DMS53 (cell line): ENCODE results near the gene C13orf46.
A peak's percentile ranks its signal among the peaks of the same experiment; 100 is the strongest.
"Not testable (repeated sequence)": the region's sequence is repeated elsewhere in the genome, so short reads cannot be mapped to it uniquely, and the experiment has no call there.

Source experiments
- DNase-seq: peaks from one replicate; lab custom pipeline; 2025; lab: John Stamatoyannopoulos, UW

Gene C13orf46

DNA sequence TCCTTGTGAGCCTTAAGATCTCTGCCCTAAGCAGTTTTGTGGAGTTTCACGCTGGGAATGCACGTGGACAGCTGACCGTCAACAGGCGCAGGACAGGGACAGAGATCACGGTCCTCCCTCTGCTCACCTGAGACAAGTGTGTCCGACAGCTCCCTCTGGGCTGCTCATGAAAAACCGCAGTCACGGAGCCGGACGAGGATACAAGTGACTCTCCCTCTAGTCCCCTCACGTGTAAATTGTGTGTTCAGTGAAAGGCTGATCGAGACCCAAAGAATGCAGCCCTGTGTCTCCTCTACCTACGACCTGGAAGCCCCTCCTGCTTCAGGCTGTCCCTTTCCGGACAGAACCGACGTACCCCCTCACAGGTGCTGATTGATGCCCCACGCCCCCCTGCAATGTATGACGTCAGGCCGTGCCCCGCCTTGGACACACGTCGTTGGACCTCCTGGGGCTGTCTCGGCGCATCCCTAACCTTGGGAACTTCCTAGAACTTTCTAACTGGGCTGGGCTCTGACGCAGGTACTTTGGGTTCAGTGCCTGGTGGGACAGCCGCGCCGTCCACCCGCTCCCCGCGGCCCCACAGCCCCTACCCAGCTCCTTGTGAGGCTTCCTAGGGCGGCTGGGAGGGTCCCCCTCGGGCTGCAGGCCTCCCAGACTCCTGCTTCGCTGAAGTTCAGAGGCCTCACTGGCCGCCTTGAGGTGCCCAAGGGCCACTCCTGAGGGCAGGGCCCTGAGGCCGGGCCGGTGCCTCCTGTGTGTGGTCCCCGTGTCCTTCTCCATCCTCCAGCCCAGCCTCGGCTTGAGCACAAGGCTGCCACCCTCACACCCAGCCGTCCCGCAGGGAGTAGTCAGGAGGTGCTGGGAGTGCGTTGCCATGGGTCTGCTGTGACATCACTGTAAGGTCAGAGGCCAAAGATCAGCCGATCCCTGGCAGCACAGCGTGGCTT lies at the start of gene C13orf46:
Gene C13orf46 (minus strand): TSS at position 859 of the 947 bp plus-strand sequence. CDS start 79 bp downstream, at position 780.
- DNase-seq = no peak

DNA sequence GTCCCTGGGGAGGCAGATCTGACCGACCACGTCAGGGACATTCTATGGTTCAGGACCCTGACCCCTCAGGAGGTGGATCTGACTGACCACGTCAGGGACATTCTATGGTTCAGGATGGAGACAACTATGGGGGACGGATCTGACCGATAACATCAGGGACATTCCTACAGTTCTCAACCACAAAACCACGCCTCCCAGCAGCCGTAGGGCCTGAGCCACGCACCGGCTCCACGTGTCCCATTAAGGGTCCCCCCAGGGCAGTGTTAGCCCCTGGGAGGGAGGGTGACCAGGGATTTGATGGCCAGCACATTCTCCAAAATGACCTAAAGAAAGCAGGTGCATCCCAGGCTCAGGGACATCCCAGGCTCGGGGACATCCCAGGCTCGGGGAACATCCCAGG lies 49.0 kb upstream of the C13orf46 start:
- DNase-seq = no peak

DNA sequence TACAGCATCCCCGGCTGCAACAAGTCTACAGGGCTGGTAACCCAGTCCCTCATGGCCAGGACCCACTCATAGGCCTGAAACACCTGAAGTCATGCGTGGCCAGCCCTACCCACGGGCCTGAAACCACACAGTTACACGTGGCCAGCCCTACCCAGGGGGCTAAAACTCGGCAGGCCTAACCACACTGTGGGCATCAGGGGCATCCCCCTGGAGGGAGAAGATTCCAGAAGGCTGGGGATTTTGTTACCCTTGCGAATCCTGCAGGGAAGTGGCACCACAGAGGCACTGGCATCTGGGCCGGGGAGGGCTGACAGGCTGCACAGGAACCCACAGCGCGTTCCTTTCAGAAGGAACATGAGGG lies 48.4 kb upstream of the C13orf46 start:
- DNase-seq = no peak

DNA sequence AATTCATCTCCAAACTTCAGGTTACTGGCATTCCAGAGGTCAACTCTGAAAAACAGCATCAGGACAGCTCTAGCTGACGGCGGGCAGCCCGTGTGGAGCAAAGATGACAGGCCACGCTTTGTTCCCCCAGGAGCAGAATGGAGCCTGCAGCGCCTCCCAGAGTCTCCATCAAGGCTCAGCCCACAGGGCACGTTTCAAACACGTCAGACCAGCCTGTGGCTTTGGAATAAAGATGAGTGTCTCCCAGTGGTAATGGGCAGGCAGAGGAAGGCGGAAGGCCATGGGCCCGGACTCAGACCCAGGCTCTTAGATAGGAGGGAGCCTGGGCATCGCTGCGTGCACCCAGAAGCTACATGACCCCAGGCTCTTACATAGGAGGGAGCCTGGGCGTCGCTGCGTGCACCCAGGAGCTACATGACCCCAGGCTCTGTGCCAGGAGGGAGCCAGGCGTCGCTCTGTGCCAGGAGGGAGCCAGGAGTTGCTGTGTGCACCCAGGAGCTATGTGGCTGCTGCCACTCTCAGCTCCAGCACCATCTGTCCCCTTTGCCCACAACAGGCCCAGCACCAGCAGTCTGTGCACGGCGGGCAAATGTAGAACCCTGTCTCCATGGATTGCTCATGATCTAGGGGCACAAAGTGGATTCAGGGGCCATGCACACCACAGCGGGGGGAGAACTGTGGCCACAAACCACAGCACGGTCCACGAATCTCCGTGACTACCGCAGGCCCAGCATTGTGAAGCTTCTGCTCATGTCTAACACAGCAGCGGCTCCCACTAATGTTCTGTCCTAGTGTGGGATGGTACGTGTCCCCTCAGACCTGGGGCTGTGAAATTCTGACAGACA lies 47.8 kb upstream of the C13orf46 start:
- DNase-seq = no peak

DNA sequence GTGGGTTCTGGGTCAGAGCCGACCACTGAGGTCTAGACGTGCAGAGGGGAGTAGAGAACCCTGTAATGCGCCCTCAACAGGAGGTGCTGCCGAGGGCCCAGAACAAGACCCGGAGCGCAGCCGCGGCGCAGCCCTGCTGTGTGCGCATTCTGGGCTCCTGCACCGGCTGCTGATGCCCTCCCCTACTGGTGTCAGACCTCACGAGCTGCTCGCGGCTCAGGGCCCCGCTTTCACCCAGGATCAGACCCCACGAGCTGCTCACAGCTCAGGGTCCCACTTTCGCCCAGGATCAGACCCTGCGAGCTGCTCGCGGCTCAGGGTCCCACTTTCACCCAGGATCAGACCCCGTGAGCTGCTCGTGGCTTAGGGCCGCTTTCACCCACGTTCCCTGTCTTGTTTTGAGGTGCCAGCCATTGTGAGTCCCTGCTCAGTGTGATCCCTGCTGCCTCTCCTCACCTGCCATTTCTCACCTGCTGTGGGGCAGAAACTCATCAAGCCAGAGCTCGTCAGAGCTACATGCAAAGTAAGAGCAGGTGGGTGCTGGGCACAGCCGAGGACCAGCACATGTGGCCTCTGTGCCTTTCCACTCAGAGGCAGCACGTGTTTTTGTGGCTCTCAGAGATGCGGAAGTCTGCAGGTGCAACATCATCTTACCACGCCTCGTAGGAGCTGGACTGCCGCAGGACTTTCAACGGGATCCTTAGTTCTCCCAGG lies 47.0 kb upstream of the C13orf46 start:
- DNase-seq = no peak

DNA sequence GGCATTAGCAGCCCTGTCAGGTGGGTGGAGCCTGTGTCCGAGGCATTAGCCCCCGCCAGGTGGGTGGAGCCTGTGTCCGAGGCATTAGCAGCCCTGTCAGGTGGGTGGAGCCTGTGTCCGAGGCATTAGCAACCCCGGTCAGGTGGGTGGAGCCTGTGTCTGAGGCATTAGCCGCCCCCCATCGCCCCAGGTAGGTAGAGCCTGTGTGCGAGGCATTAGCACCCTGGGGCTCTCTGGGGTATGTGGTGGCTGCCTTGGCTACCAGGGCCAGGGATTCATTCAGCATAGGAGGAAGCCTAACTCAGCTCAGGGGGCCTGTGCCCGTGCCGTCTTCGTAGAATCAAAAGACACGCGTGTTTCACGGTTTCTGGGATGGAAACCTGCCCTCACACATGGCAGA lies 46.3 kb upstream of the C13orf46 start:
- not testable (repeated sequence) for DNase-seq

DNA sequence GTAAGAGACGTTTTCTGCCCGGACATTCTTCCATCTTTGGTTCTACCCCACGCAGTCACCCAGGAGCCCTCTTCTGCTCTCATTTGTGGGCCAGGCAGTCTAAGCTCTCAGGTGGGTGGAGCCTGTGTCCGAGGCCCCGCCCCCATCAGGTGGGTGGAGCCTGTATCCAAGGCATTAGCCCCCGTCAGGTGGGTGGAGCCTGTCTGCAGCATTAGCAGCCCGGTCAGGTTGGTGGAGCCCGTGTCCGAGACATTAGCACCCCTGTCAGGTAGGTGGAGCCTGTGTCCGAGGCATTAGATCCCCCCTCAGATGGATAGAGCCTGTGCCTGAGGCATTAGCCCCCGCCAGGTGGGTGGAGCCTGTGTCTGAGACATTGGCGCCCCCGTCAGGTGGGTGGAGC lies 45.5 kb upstream of the C13orf46 start:
- peak; percentile 1 for DNase-seq

DNA sequence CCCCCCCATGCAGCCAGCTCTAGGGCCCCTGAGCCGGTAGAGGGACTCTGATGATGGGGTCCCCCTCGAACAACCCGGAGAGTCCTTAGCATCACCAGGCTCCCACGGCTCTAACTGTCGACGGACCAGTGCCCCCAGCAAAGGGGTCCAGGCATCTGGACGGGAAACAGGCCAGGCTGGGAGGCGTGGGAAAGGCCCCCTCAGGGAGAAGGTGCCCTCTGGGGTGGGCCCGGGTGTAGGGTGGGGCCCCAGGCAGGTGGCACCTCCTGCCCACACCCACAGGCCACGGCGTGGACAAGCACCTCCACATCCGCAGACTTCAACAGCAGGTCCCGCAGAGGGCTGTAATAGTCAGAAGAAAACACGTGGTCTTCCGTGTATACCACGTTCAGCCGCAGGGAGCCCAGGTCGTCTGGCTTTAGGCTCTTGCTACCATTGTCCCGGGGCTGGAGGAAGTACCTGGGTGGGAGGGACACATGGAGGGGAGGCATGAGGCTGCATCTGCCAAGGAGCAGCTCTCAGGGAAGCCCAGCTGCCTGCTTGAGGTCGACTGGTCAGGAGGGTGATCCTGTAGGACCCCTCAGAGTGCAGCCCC lies 44.7 kb upstream of the C13orf46 start:
- no peak for DNase-seq

DNA sequence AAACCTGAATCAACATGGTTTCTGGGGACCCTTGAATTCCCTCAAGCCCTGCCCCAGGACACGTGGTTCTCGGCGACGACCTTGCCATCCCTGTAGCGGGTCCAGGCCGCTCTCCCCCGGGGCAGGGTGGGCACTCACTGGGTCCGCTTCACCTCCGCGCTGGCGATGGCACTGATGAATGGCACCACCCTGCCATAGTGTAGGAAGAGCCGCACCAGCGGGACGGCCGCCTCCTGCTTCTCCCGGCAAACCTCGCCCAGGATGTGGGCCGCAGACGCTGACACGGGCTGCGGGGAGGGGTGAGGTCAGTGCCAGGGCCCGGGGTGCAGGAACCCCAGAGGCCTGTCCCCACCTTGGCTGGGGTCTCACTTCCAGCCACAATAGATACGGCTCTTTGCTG lies 44.1 kb upstream of the C13orf46 start:
- DNase-seq = no peak

DNA sequence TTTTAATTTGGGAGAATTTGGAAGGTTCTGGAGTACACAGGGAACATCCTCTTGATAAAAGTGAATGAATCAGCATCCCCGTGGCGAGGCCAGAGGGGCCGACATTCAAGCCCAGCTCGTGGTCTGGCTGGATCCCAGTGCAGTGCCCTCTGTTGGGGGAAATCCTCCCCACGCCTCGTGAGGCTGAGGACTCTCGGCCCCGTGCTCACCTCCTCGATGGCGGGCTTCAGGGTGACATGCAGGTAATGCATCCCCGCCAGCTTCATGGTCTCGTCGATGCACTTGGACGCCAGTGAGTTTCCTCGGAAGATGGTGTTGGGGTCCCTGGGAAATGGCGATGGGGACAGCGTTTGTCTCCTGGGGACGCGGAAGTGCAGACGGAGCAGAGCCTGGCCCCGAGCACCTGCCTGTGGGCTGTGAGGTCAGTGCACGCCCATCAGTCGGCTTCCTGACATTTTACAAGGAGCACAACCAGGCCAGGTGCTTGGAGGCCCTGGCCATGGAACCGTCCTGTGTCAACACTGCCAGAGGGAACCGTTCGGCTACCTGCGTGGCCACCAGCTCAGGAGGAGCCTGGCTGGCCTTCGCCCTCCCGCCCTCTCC lies 43.3 kb upstream of the C13orf46 start:
- DNase-seq = no peak

DNA sequence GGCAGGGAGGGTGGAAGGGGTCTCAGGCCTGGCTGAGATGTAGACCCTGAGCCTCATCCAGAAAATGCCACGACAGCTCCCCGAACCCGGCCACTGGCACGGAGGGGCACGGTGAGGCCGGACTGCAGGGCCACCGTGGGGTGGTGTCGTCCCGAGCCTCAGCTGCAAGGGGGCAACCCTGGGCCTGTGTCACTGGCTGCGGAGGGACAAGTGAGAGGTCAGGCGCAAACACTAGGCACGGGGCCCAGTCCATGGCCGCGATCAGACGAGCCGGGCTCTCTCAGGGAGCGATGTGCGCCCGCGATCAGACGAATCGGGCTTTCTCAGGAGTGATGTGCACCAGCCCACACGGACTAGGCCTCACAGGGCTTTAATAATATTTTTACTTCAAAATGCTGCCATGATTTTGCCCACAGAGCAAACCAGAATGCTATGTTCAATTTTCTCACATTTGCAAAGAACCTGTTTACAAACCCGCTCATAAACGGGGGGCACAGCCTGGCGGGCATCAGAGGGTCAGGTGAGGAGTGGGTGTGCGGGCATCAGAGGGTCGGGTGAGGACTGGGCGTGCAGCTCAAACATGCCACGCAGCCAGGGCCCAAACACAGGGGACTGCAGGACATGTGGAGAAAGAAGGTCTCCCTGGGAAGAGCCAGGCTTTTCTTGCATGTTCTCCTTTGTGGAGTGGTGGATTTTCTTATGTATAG lies 42.6 kb upstream of the C13orf46 start:
- DNase-seq = no peak

DNA sequence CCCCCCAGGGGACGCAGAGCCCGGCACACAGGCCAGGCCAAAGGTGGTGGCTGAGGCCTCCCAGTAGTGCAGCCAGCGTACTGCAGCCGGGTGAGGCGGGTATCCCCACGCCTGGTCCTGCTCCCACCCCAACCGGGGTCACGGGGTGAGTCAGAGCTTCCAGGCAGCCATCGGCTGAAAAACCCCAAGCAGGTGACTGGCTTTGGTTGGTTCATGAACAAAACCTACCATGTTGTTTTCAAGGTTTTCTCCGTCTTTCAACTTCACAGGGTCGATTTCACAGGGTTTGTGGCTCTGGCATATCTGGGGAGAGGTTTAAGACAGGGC lies 42.1 kb upstream of the C13orf46 start:
- no peak for DNase-seq

DNA sequence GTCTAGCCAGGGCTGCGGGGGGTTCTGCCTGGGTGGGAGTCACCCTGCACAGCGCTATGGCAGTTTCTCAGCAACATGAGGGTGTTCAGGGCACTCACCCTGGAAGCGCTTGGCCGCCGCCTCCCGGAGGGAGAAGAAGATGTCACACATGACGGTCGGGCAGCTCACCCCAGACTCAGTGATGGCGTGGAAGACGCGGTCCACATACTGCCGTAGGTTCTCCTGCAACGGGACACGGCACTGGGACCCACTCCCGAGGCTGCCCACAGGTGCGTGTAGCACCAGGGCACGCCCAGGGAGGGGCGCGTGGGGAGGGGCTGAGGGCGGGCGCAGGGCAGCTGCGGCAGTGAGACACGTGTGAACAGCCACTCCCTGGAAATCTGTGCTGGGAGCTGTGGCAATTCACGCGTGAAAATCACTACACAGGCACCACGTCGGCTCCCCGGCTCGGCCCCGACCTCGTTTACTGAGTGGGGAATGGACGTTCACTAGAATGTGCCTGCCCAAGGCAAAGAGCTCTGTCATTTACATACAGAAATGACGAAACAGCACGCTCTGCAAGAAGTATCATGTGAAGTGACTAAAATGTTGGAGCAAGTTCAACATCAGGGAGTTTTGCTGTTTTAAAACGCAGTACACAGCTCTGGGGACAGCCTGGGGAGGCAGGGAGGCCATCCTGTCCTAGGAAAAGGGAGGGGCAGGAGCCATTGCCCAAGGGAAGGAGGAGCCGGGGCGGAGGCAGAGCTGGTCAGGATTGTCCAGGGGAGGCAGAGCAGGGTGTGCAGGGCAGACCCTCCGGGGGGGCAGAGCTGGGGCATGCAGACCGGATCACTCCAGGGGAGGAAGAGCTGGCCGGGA lies 41.5 kb upstream of the C13orf46 start:
- DNase-seq = no peak

DNA sequence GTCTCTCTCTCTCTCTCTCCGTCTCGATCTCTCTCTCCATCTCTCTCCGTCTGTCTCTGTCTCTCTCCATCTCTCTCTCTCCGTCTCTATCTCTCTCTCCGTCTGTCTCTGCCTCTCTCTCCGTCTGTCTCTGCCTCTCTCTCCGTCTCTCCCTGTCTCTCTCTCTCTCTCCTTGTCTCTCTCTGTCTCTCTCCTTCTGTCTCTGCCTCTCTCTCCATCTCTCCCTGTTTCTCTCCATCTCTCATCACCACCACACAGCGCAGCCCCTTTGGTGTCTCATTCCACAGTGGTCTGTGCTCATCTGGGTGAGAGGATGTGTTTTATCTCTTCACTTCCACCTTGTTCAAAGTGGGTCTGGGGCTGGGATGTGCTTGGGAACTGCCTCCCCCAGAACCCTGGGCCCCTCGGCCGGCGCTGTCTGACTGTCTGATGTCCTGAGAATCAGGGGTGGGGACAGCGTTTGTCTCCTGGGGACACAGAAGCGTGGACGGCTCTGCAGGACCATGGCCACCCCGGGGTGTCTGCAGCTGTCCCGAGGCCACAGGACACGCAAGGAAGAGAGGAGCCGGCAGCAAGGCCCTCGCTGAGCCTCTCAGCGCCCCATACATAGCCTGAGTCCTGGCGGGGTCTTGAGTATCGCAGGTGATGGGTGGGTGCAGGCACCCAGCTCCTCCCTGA lies 40.2 kb upstream of the C13orf46 start:
- no peak for DNase-seq

DNA sequence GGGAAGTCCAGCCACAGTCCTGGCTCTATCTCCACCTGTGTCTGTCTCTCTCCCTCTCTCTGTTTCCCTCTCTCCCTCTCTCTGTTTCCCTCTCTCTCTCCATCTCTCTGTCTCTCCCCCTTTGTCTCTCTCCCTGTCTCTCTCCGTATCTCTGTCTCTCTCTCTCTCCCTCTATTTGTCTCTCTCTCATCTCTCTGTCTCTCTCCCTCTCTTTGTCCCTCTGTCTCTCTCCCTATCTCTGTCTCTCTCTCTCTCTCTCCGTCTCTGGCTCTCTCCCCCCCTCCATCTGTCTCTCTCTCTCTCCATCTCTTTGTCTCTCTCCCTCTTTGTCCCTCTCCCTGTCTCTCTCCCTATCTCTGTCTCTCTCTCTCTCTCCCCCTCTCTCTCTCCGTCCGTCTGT lies 39.5 kb upstream of the C13orf46 start:
- no peak for DNase-seq

DNA sequence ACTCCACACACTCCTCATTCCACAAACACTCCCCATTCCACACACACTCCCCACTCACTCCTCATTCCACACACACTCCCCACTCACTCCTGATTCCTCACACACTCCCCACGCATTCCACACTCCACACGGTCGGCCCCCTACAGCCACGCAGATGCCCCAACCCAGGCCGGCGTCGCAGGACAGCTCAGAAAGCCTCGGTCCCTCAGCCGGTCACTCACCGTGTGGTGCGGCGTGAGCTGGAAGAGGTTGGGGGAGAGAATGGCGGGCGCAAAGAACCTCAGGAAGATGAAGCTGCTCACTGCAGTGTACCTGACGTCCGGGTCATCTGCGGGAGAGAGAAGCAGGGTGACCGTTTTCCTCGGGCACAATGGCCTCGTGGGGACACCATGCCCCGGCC lies 39.0 kb upstream of the C13orf46 start:
- no peak for DNase-seq

DNA sequence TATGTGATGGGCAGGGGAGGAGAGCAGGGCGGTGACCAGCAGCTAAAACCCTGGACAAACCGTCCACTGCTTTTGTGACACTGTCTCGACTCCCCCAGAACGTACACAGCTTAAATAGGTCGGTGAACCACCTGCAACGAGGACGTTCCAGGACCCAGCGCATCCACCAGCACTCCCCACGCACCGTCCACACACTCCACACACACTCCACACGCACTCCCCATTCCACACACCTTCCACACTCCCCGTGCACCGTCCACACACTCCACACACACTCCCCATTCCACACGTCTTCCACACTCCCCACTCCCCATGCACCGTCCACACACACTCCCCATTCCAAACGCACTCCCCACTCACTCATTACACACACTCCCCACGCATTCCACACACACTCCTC lies 38.3 kb upstream of the C13orf46 start:
- no peak for DNase-seq

DNA sequence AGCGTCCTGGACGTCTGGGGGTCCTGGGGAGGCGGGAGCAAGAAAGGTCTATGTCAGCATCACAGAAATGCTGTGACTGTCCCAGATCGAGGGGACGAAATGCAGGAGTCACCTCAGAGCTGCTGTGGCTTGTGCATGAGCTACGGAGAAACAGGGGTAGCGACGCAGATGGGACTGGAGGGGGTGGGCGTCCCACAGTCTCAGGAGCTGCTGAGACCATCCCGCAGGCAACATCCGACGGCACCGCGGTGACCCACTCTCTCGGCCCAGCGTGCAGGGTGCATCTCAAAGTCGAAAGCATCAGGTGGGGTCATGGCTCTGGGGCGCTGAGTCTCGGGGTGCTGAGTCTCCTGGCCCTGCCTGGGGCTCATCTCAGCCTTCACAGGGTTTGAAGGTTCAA lies 37.4 kb upstream of the C13orf46 start:
- no peak for DNase-seq

DNA sequence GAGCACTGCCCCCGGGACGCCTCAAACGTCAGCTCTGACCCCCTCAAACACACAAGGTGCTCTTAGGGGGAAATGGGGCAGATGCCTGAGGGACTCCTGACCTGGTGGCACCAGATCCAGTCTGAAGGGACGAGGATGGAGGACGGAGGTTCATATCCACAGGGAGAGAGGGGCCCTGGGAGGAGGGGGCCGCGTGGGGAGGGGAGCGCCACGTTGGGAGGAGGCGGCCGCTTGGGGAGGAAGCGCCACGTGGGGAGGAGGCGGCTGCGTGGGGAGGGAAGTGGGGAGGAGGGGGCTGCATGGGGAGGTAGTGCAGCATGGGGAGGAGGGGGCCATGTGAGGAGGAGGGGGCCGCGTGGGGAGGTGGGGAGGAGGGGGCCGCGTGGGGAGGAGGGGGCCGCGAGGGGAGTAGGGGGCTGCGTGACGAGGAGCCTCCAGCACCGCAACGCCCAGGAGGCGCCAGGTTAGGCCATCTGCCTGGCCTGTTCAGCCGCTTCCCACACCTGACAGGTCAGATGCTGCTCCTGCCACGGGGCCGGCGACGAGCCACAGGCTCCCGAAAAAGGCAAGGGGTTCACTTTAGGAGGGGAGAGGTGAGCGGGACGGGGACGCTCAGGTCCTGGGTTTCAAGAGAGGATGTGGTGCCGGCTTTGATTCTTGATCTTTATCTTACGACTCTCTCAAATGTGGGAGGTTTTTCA lies 36.7 kb upstream of the C13orf46 start:
- no peak for DNase-seq
